PC-3 (cell line): ENCODE data around the gene FYN.

ENCODE experiments used
- CTCF ChIP-seq: fragments of 300-600 bp; sonication (generic); conservative IDR thresholded peaks from 2 replicates; pipeline ENCODE4 v1.5.1; 2017; ENCODE audit warnings: antibody characterized with exemption, low read depth, mild to moderate bottlenecking, low read length
- EZH2 ChIP-seq: fragments of 300-600 bp; sonication (generic); IDR thresholded peaks from one replicate; pipeline ENCODE4 v1.6.1; 2017; ENCODE audit warnings: antibody characterized with exemption, mild to moderate bottlenecking, low read length; ENCODE audit not compliant: unreplicated experiment

DNA sequence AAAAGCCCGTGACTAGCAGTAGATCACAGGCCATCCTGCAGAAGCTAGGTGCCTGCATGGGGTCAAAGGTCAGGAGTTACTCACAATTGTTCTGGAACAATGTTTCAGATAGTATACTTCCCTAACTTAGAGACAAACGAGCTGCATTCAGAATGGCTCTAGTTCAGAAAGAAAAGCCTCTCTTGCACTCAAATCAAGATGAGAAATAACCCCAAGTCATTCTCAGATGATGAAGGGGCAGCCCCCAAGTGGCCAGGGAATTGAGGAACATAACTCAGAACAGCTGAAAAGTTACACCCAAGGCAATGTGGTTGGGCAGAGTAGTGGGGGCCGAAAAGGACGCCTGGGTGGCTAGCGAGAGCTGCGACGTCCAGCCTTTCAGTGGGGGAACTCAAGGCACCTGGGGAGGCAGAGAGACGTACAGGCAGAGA is 27.8 kb downstream of the FYN start:
- TF ChIP-seq CTCF (no peak), EZH2 (no peak)
